ENCODE data around the gene SH2D7.

The SH2D7 gene

GRCh38 chr15:78071383-78071782, 21.0 kb upstream of the SH2D7 start:
- no peak overlapping the region for H3K4me3 ChIP-seq (ENCODE audit: low read depth, low read length)
- TF ChIP-seq CTCF (conservative IDR thresholded peaks at IDR 0.05; ENCODE audit: low read depth, low read length) = no peak
- no peak for DNase-seq (ENCODE audit: low read depth)

- H3K4me3 ChIP-seq (ENCODE audit: low read depth, low read length) = peak overlapping the region; percentile 5
- no peak for TF ChIP-seq CTCF (conservative IDR thresholded peaks at IDR 0.05; ENCODE audit: low read depth, low read length)
- peak; percentile 99 for DNase-seq (ENCODE audit: low read depth)
Observed at GRCh38 chr15:78072080-78072892, 20.1 kb upstream of the SH2D7 start.

GRCh38 chr15:78073046-78073787, 19.1 kb upstream of the SH2D7 start:
- no peak for TF ChIP-seq CTCF (conservative IDR thresholded peaks at IDR 0.05; ENCODE audit: low read depth, low read length)
- no peak for DNase-seq (ENCODE audit: low read depth)
- peak overlapping the region; percentile 15 for H3K4me3 ChIP-seq (ENCODE audit: low read depth, low read length)

- peak overlapping the region; percentile 92 for H3K4me3 ChIP-seq (ENCODE audit: low read depth, low read length)
- TF ChIP-seq CTCF (conservative IDR thresholded peaks at IDR 0.05; ENCODE audit: low read depth, low read length) = no peak
- DNase-seq (ENCODE audit: low read depth) = peak; percentile 96
Observed at GRCh38 chr15:78075490-78076230, 16.7 kb upstream of the SH2D7 start.

GRCh38 chr15:78076231-78077052, 15.9 kb upstream of the SH2D7 start:
- peak; percentile 45 for TF ChIP-seq CTCF (conservative IDR thresholded peaks at IDR 0.05; ENCODE audit: low read depth, low read length)
- peak; percentile 41 for DNase-seq (ENCODE audit: low read depth)
- H3K4me3 ChIP-seq (ENCODE audit: low read depth, low read length) = peak overlapping the region; percentile 92

All from choroid plexus epithelial cell (primary cell).